ENCODE measurements around the gene TEX47. TPM values are rescaled to one million over a fixed set of nuclear protein-coding genes. Genes with fewer than 3 reads are reported as not detected.

Gene TEX47
- not detected for total RNA-seq

DNA sequence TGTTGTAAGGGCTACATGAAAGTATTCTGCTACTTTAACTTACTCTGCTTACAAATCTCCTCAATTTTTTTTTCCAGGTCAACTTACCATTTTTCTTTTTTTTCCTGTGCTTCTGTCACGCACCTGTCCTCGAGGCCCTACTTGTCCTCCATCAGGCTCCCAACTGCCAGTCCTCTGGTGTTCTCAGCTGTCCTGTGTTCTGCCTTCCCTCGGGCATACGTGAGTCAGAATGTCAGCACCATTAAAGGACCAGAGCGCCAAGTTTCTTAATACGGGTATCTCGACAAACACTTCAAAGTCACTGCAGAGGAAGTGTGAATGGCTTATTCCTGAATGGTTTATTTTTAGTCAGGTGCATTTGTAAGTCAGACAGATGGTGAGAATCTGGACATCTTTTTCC lies at the start of gene TEX47:
TEX47 (minus strand) TSS at position 185 of the 400 bp plus-strand sequence. CDS start 795 bp downstream, outside the sequence.
- intact Hi-C loops (cut with DNase I) = no loop called here
- H3K36me3 ChIP-seq (replicated peaks in 1 of 2; ENCODE audit: insufficient read depth in 1 of 2, low read depth in 2 of 2) = no peaks in the 10 kb centered on the region
- H3K27me3 ChIP-seq = no peaks in the 10 kb centered on the region
- 79 to 83% methylated on average over 7 of the region's 7 CpGs for WGBS, 2 donors
- H3K4me3 ChIP-seq = no peak within 1 kb of the TSS
- no peak within 1 kb of the TSS for H3K27ac ChIP-seq
- DNase-seq (no peak), ATAC-seq (no peak)
- TF ChIP-seq, protein P1, sequence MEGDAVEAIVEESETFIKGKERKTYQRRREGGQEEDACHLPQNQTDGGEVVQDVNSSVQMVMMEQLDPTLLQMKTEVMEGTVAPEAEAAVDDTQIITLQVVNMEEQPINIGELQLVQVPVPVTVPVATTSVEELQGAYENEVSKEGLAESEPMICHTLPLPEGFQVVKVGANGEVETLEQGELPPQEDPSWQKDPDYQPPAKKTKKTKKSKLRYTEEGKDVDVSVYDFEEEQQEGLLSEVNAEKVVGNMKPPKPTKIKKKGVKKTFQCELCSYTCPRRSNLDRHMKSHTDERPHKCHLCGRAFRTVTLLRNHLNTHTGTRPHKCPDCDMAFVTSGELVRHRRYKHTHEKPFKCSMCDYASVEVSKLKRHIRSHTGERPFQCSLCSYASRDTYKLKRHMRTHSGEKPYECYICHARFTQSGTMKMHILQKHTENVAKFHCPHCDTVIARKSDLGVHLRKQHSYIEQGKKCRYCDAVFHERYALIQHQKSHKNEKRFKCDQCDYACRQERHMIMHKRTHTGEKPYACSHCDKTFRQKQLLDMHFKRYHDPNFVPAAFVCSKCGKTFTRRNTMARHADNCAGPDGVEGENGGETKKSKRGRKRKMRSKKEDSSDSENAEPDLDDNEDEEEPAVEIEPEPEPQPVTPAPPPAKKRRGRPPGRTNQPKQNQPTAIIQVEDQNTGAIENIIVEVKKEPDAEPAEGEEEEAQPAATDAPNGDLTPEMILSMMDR (IDR thresholded peaks at IDR 0.05) = no peak
- TF ChIP-seq POLR2A (IDR thresholded peaks at IDR 0.05) = no peak
- H3K9me3 ChIP-seq = no peaks in the 10 kb centered on the region
- no peaks in the 10 kb centered on the region for H3K4me1 ChIP-seq

DNA sequence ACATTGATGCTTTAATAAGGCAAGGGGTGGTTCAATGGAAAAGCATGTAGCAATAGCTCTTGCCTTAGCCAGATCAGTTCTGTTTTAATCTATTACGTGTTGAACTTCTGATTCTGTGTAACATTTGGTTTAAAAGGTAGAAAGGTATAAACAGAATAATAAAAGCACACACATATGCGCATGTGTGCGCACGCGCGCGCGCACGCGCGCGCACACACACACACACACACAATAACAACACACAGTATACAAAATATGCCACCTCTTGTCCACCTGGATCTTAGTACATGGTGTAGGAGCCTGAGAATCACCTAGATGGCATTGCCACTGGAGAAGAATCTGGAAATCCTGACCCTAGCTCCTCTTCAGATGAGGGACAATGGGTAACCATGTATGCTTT lies 49.6 kb upstream of the TEX47 start:
- no peak for DNase-seq
- ATAC-seq = no peak
- Histone ChIP-seq H3K9me3 (no peaks in the 10 kb centered on the region), H3K27ac (no peak overlapping the region), H3K4me1 (no peaks in the 10 kb centered on the region), H3K27me3 (no peaks in the 10 kb centered on the region), H3K4me3 (no peak overlapping the region), H3K36me3 (replicated peaks in 1 of 2; ENCODE audit: insufficient read depth in 1 of 2, low read depth in 2 of 2) (no peaks in the 10 kb centered on the region)
- intact Hi-C loops (cut with DNase I) = no loop called here
- WGBS, 2 donors = 82 to 89% methylated on average over 12 of the region's 12 CpGs
- TF ChIP-seq, protein P1 (IDR thresholded peaks at IDR 0.05) = no peak
- no peak for TF ChIP-seq POLR2A (IDR thresholded peaks at IDR 0.05)

DNA sequence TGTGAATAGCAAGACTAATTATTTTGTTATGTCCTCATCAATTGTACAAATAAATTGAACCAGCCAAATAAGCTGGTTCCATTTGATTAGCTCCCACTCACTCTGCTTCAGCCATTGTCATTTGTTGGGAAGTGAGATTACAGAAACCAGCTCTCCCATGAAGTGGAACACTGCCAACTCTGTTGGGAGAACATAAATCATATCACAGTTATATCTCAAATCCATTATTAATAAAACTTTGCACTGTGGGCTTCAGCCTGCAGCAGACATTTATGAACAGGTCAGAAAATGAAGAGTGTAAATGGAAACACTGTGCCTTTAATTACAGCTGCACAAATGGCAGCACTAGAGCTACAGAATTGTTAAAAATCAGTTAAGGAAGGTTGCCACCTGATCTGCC lies 46.7 kb upstream of the TEX47 start:
- no peaks in the 10 kb centered on the region for H3K36me3 ChIP-seq (replicated peaks in 1 of 2; ENCODE audit: insufficient read depth in 1 of 2, low read depth in 2 of 2)
- no peak overlapping the region for H3K27ac ChIP-seq
- TF ChIP-seq POLR2A (IDR thresholded peaks at IDR 0.05) = no peak
- TF ChIP-seq, protein P1 (IDR thresholded peaks at IDR 0.05) = no peak
- ATAC-seq = no peak
- no peak overlapping the region for H3K4me3 ChIP-seq
- H3K27me3 ChIP-seq = no peaks in the 10 kb centered on the region
- no peak for DNase-seq
- no peaks in the 10 kb centered on the region for H3K9me3 ChIP-seq
- intact Hi-C loops (cut with DNase I) = no loop called here
- no peaks in the 10 kb centered on the region for H3K4me1 ChIP-seq

DNA sequence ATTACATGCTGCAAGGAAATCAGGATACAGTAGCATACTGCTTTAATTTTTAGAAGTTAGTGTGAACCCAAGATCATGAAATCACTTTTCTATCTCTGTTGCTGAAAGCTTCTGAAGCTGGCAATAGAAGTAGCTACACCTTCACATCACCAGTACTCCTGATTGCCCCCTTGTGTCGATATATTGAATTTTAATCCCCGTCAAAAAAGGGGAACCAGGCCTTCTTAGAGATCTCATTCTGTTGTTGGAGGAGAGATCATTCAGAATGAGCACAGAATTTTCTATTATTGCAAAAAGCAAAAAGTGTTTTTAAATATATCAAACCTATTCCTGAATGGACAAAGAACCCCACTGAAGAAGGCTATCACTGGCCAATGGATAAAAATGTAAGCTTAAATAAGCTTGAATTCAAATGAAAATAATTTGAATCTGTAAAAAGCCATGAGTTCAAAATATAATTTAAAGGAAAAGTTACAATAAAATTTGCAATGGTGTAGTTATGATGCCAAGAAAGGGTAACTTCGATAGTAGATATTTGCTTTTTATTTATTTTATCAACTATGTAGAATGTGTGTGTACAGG lies 39.7 kb upstream of the TEX47 start:
- intact Hi-C loops (cut with DNase I) = no loop called here
- WGBS, 2 donors = 34 to 35% methylated on average over 3 of the region's 3 CpGs
- Histone ChIP-seq H3K36me3 (replicated peaks in 1 of 2; ENCODE audit: insufficient read depth in 1 of 2, low read depth in 2 of 2) (no peaks in the 10 kb centered on the region), H3K4me3 (no peak overlapping the region), H3K27ac (no peak overlapping the region), H3K4me1 (no peaks in the 10 kb centered on the region), H3K9me3 (no peaks in the 10 kb centered on the region), H3K27me3 (no peaks in the 10 kb centered on the region)
- no peak for ATAC-seq
- peak in 2 of 4 donors; percentile 12 to 24 for DNase-seq
- TF ChIP-seq, protein P1 (IDR thresholded peaks at IDR 0.05) = peak; percentile 33 to 67 (median 51)
- TF ChIP-seq POLR2A (IDR thresholded peaks at IDR 0.05) = no peak

DNA sequence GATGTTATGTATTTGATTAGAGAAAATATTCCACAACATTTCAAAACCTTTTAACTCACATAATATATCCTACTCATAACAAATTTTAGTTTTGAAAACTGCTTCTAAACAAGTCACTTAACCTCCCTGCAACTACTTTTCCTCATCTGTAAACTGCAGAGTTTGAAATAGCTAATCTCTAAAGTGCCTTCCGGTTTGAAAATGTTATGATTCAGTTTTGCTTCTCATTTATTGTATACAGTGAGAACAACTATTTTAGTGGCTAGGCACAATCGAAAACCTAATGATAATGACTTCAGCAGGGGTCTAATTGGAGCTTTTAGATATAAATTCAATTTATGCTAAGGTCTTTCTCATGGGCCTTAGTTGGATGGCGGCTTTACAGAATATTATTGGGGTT lies 30.7 kb upstream of the TEX47 start:
- no peaks in the 10 kb centered on the region for H3K27me3 ChIP-seq
- H3K36me3 ChIP-seq (replicated peaks in 1 of 2; ENCODE audit: insufficient read depth in 1 of 2, low read depth in 2 of 2) = no peaks in the 10 kb centered on the region
- H3K4me3 ChIP-seq = no peak overlapping the region
- H3K4me1 ChIP-seq = no peaks in the 10 kb centered on the region
- intact Hi-C loops (cut with DNase I) = no loop called here
- ATAC-seq (no peak), DNase-seq (no peak)
- H3K9me3 ChIP-seq = no peaks in the 10 kb centered on the region
- WGBS, 2 donors = 74 to 83% methylated on average over 3 of the region's 3 CpGs
- H3K27ac ChIP-seq = no peak overlapping the region
- TF ChIP-seq POLR2A (IDR thresholded peaks at IDR 0.05) = no peak
- TF ChIP-seq, protein P1 (IDR thresholded peaks at IDR 0.05) = no peak

Data from body of pancreas (tissue), 4 donors.